ENCODE measurements around the gene GNAI3. TPM values are rescaled to one million over a fixed set of nuclear protein-coding genes. Genes with fewer than 3 reads are reported as not detected.

GNAI3 gene
- polyA plus RNA-seq, 1 donor from 2014 or later, result 10.6 TPM

GRCh38 chr1:109586055-109586454, 37.6 kb downstream of the GNAI3 start:
- Histone ChIP-seq H3K4me3 (ENCODE audit: low read length) (no peak overlapping the region), H2AFZ (ENCODE audit: low read depth, low read length) (no peak overlapping the region), H3K9me3 (ENCODE audit: low read length) (no peaks in the 10 kb centered on the region), H3K27ac (ENCODE audit: low read length) (no peak overlapping the region), H3K9ac (ENCODE audit: low read length) (no peak overlapping the region), H3F3A (ENCODE audit: insufficient read depth, low read length, poor library complexity, severe bottlenecking) (no peaks in the 10 kb centered on the region), H3K4me2 (ENCODE audit: low read length) (no peak overlapping the region), H3K9me2 (ENCODE audit: insufficient read depth, low read length) (no peaks in the 10 kb centered on the region), H3K27me3 (ENCODE audit: insufficient read depth, low read depth, low read length) (no peaks in the 10 kb centered on the region), H3K79me2 (replicated peaks; ENCODE audit: insufficient read depth, low read length) (no peaks in the 10 kb centered on the region), H3K36me3 (ENCODE audit: insufficient read depth, low read length) (peaks cover 28% of the 10 kb centered on the region), H4K20me1 (ENCODE audit: insufficient read depth) (no peaks in the 10 kb centered on the region)
- TF ChIP-seq TAF1 (IDR thresholded peaks at IDR 0.05; ENCODE audit: low read depth), result no peak
- TF ChIP-seq MXI1 (conservative IDR thresholded peaks at IDR 0.05; ENCODE audit: poor library complexity, severe bottlenecking), result no peak
- TF ChIP-seq POLR2AphosphoS5 (IDR thresholded peaks at IDR 0.05), result no peak
- TF ChIP-seq EZH2 (IDR thresholded peaks at IDR 0.05; ENCODE audit: borderline replicate concordance, insufficient read depth, low read length, poor library complexity, severe bottlenecking), result no peak
- TF ChIP-seq RAD21 (conservative IDR thresholded peaks at IDR 0.05), result no peak
- no peak for TF ChIP-seq CTCF (IDR thresholded peaks at IDR 0.05; ENCODE audit: poor library complexity, severe bottlenecking)
- TF ChIP-seq EP300 (conservative IDR thresholded peaks at IDR 0.05; ENCODE audit: poor library complexity, severe bottlenecking), result no peak
- no peak for TF ChIP-seq SMC3 (conservative IDR thresholded peaks at IDR 0.05; ENCODE audit: poor library complexity)
- TF ChIP-seq REST (IDR thresholded peaks at IDR 0.05; ENCODE audit: borderline replicate concordance), result no peak

GRCh38 chr1:109589177-109589576, 40.8 kb downstream of the GNAI3 start:
- no peaks in the 10 kb centered on the region for H4K20me1 ChIP-seq (ENCODE audit: insufficient read depth)
- H3K36me3 ChIP-seq (ENCODE audit: insufficient read depth, low read length), result peaks cover 35% of the 10 kb centered on the region
- H3K9ac ChIP-seq (ENCODE audit: low read length), result no peak overlapping the region
- H3K4me2 ChIP-seq (ENCODE audit: low read length), result no peak overlapping the region
- no peaks in the 10 kb centered on the region for H3F3A ChIP-seq (ENCODE audit: insufficient read depth, low read length, poor library complexity, severe bottlenecking)
- H3K4me3 ChIP-seq (ENCODE audit: low read length), result no peak overlapping the region
- TF ChIP-seq SMC3 (conservative IDR thresholded peaks at IDR 0.05; ENCODE audit: poor library complexity) (no peak), EZH2 (IDR thresholded peaks at IDR 0.05; ENCODE audit: borderline replicate concordance, insufficient read depth, low read length, poor library complexity, severe bottlenecking) (no peak), EP300 (conservative IDR thresholded peaks at IDR 0.05; ENCODE audit: poor library complexity, severe bottlenecking) (no peak), CTCF (IDR thresholded peaks at IDR 0.05; ENCODE audit: poor library complexity, severe bottlenecking) (no peak), RAD21 (conservative IDR thresholded peaks at IDR 0.05) (no peak)
- H3K27ac ChIP-seq (ENCODE audit: low read length), result no peak overlapping the region
- H3K9me3 ChIP-seq (ENCODE audit: low read length), result no peaks in the 10 kb centered on the region
- no peaks in the 10 kb centered on the region for H3K9me2 ChIP-seq (ENCODE audit: insufficient read depth, low read length)
- no peak overlapping the region for H2AFZ ChIP-seq (ENCODE audit: low read depth, low read length)
- H3K79me2 ChIP-seq (replicated peaks; ENCODE audit: insufficient read depth, low read length), result no peaks in the 10 kb centered on the region
- H3K27me3 ChIP-seq (ENCODE audit: insufficient read depth, low read depth, low read length), result no peaks in the 10 kb centered on the region

Measured in neural cell (in vitro differentiated cells).